Ovary (tissue), 10 donors: ENCODE data around the gene CRB1. TPM values are rescaled to one million over a fixed set of nuclear protein-coding genes. Genes with fewer than 3 reads are reported as not detected.

Experiments used
- DNase-seq, 5 donors: peaks; one replicate each; pipeline ENCODE4 v3.0.0-alpha.2; 2019 to 2020
- H3K27ac ChIP-seq, 2 donors: fragments of 200-600 bp; one replicate each; pipeline versions ENCODE4 v1.5.1 to v1.8.0; 2019 to 2022
- H3K27me3 ChIP-seq: fragments of 200-600 bp; one replicate; pipeline ENCODE4 v1.8.0; 2022
- H3K36me3 ChIP-seq: fragments of 200-600 bp; sonication (generic); one replicate; pipeline ENCODE4 v1.5.1; 2019
- H3K4me1 ChIP-seq: one replicate; pipeline ENCODE4 v1.8.1; 2013; ENCODE audit warnings: mild to moderate bottlenecking, moderate library complexity; ENCODE audit not compliant: insufficient read depth
- H3K4me3 ChIP-seq: fragments of 200-600 bp; sonication (generic); one replicate; pipeline ENCODE4 v1.5.1; 2017
- H3K9me3 ChIP-seq, 2 donors: fragments of 200-600 bp in 1 of 2; sonication (generic) in 1 of 2; one replicate each; pipeline versions ENCODE4 v1.5.1 to v1.8.1; 2013 to 2019; ENCODE audit warnings: mild to moderate bottlenecking in 1 of 2, moderate library complexity in 1 of 2
- EP300 ChIP-seq: sonication (generic); formaldehyde crosslinking; IDR thresholded peaks from one replicate; pipeline ENCODE4 v1.6.1; 2017; ENCODE audit warnings: antibody characterized with exemption
- POLR2A ChIP-seq: fragments of 450-650 bp; IDR thresholded peaks from one replicate; pipeline ENCODE4 v1.6.1; 2017; ENCODE audit warnings: antibody characterized with exemption, mild to moderate bottlenecking, moderate library complexity
- WGBS, 3 donors: extraction: QIAGEN DNeasy Blood & Tissue Kit in 1 of 3; methylation state at CpG; one replicate each; pipeline versions ENCODE4 v1.1.5 to v1.1.7; 2013 to 2017; 5-methylcytosine and 5-hydroxymethylcytosine counted together
- intact Hi-C, 4 donors: fragments of 100-400 bp; cut with DNase I; formaldehyde crosslinking; loops; one replicate each; pipeline versions ENCODE4 v1.11.0 to v1.15.1; 2022 to 2023
- long read RNA-seq, 3 donors: library from polyadenylated mRNA in 2 of 3; unstranded in 2 of 3; transcript quantifications; one replicate each; pipeline ENCODE4 v2.0.0 and lab custom pipeline, GENCODE V29; 2021 to 2026
- polyA plus RNA-seq, 2 donors: library from polyadenylated mRNA; stranded (reverse); fragments of 200-250 nt in 1 of 2; fragments of 350-450 nt in 1 of 2; fragmentation: Illumina TruSeq in 1 of 2; extraction: RNeasy Lipid Tissue Mini Kit (QIAGEN cat#74804) in 1 of 2; gene quantifications; one replicate each; pipeline ENCODE4 v1.2.3, GENCODE V29; 2013 to 2014
- total RNA-seq, 7 donors: library from RNA; depleted of rRNA in 2 of 7; stranded (reverse); fragments of >200 nt in 2 of 7; fragmentation: NEBNext Ultra II Directional in 3 of 7; extraction: Animal tissue kit (Norgen Biotek cat#: 25700) in 3 of 7; gene quantifications; one replicate each; pipeline versions ENCODE4 v1.1.0 to v1.2.4, GENCODE V29; 2016 to 2023
- TF ChIP-seq, protein P1 (sequence below), 3 donors: fragments of 450-650 bp in 2 of 3; fragments of 200-600 bp in 1 of 3; IDR thresholded peaks; one replicate each; pipeline versions ENCODE4 v1.5.1 to v1.8.0; 2016 to 2022; ENCODE audit warnings: antibody characterized with exemption in 3 of 3, mild to moderate bottlenecking in 1 of 3
- donor health status: DM: no; HTN: no; CAD: no; lungs with moderate emphysema.
- donor health status: DM: no; HTN: no; CAD: no.
- donor health status: Bipolar disorder and iron deficiency.
- donor health status: DM: yes; HTN: yes; CAD: no.
- donor health status: DM: no; HTN: no; CAD: no.
- donor health status: DM: yes; HTN: yes; CAD: no.

Gene CRB1
- total RNA-seq (1 to 10 TPM in 3 of 7 donors, under 1 TPM in 4; 0.60 to 4.0 (median 0.73) TPM), polyA plus RNA-seq (1 to 10 TPM; 2.0 to 2.7 TPM)
- long read RNA-seq, donor 1, result 0 reads
- long read RNA-seq, donor 2, result 0 reads
- long read RNA-seq, donor 3, partial matches to known transcripts, result 3 of 6 reads
- long read RNA-seq, donor 3, other reads (novel, unspliced or antisense), result 1 of 6 reads

- H3K9me3 ChIP-seq, result no peaks in the 10 kb centered on the region
- TF ChIP-seq EP300, result no peak
- TF ChIP-seq POLR2A, result no peak
- TF ChIP-seq, protein P1, sequence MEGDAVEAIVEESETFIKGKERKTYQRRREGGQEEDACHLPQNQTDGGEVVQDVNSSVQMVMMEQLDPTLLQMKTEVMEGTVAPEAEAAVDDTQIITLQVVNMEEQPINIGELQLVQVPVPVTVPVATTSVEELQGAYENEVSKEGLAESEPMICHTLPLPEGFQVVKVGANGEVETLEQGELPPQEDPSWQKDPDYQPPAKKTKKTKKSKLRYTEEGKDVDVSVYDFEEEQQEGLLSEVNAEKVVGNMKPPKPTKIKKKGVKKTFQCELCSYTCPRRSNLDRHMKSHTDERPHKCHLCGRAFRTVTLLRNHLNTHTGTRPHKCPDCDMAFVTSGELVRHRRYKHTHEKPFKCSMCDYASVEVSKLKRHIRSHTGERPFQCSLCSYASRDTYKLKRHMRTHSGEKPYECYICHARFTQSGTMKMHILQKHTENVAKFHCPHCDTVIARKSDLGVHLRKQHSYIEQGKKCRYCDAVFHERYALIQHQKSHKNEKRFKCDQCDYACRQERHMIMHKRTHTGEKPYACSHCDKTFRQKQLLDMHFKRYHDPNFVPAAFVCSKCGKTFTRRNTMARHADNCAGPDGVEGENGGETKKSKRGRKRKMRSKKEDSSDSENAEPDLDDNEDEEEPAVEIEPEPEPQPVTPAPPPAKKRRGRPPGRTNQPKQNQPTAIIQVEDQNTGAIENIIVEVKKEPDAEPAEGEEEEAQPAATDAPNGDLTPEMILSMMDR (IDR thresholded peaks at IDR 0.05), result no peak
- no peak within 1 kb of the TSS for H3K4me3 ChIP-seq
- WGBS, 3 donors, result 40 to 46% (median 40%) methylated on average over 4 of the region's 4 CpGs
- H3K4me1 ChIP-seq, result no peaks in the 10 kb centered on the region
- no peaks in the 10 kb centered on the region for H3K27me3 ChIP-seq
- intact Hi-C loops, result no loop called here
- no peak for DNase-seq
- H3K36me3 ChIP-seq, result no peaks in the 10 kb centered on the region
- H3K27ac ChIP-seq, result no peak within 1 kb of the TSS
These were observed at the start of gene CRB1 for GRCh38 chr1:197268012-197268411. TSS of gene CRB1 (plus strand) at chr1:197268252. CDS start at chr1:197268413, 161 bp downstream.

GRCh38 chr1:197218857-197219256 is 49.2 kb upstream of the CRB1 start:
- intact Hi-C loops, result no loop called here
- Histone ChIP-seq H3K4me3 (no peak overlapping the region), H3K9me3 (no peaks in the 10 kb centered on the region), H3K36me3 (no peaks in the 10 kb centered on the region), H3K27ac (no peak overlapping the region), H3K4me1 (no peaks in the 10 kb centered on the region), H3K27me3 (no peaks in the 10 kb centered on the region)
- no peak for DNase-seq
- TF ChIP-seq POLR2A (no peak), EP300 (no peak)
- TF ChIP-seq, protein P1 (IDR thresholded peaks at IDR 0.05), result no peak

- intact Hi-C loops, result no loop called here
- 91 to 94% (median 92%) methylated on average over 21 of the region's 21 CpGs for WGBS, 3 donors
These were observed 45.9 kb upstream of the CRB1 start for GRCh38 chr1:197222025-197222685.

DNA sequence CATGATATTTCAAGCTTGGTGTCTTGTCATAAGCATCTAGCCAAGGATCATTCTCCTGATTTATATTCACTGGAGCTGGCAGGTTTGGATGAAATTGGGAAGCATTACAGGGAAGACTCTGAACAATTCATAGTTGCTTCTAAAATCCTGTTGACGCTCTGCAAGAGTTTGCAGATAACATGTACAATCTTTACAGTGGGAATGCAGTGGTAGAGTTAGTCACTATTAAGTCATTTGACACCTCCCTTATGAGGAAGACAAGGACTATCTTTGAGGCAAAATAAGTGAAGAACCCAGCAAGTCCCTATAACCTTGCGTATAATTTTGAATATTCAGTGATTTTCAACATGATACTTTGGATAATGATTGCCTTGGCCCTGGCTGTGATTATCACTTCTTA is 45.3 kb upstream of the CRB1 start:
- 92 to 98% (median 96%) methylated on average over 2 of the region's 2 CpGs for WGBS, 3 donors
- H3K27ac ChIP-seq, result no peak overlapping the region

More at GRCh38 chr1:197222025-197222685, 45.9 kb upstream of the CRB1 start:
- H3K4me1 ChIP-seq, result no peaks in the 10 kb centered on the region
- TF ChIP-seq EP300 (no peak), POLR2A (no peak)
- TF ChIP-seq, protein P1 (IDR thresholded peaks at IDR 0.05), result no peak
- DNase-seq, result no peak
- H3K36me3 ChIP-seq, result no peaks in the 10 kb centered on the region
- H3K27me3 ChIP-seq, result no peaks in the 10 kb centered on the region
- H3K9me3 ChIP-seq, result no peaks in the 10 kb centered on the region
- no peak overlapping the region for H3K4me3 ChIP-seq
- no peak overlapping the region for H3K27ac ChIP-seq

More for the DNA sequence above, 45.3 kb upstream of the CRB1 start:
- Histone ChIP-seq H3K36me3 (no peaks in the 10 kb centered on the region), H3K27me3 (no peaks in the 10 kb centered on the region), H3K4me1 (no peaks in the 10 kb centered on the region), H3K9me3 (no peaks in the 10 kb centered on the region), H3K4me3 (no peak overlapping the region)
- intact Hi-C loops, result no loop called here
- DNase-seq, result no peak
- TF ChIP-seq, protein P1 (IDR thresholded peaks at IDR 0.05), result no peak
- TF ChIP-seq POLR2A, result no peak
- TF ChIP-seq EP300, result no peak
